DND-41 (cell line): Measurements from ENCODE around the gene REG1A.

Experiments used
- ATAC-seq: fragments of 200-7000 bp; cut with Tn5 transposase; 3 replicates; pipeline ENCODE4 v1.9.1; 2021; ENCODE audit warnings: low read depth; ENCODE audit not compliant: insufficient read depth
- DNase-seq: peaks from one replicate; pipeline ENCODE4 v3.0.0-alpha.2; 2020
- H2AFZ ChIP-seq: 2 replicates; pipeline ENCODE4 v1.6.0; 2012; ENCODE audit warnings: low read depth, low read length
- H3K27ac ChIP-seq: 2 replicates; pipeline ENCODE4 v1.5.1; 2012; ENCODE audit warnings: low read length, inconsistent platforms
- H3K27me3 ChIP-seq: fragments of 200-600 bp; sonication (generic); 2 replicates; pipeline ENCODE4 v1.6.0; 2012; ENCODE audit warnings: low read length, mild to moderate bottlenecking, inconsistent platforms; ENCODE audit not compliant: insufficient read depth, poor library complexity
- H3K36me3 ChIP-seq: 2 replicates; pipeline ENCODE4 v1.5.1; 2012; ENCODE audit warnings: low read length, inconsistent platforms; ENCODE audit not compliant: insufficient read depth
- H3K4me1 ChIP-seq: 2 replicates; pipeline ENCODE4 v1.5.1; 2012; ENCODE audit warnings: mild to moderate bottlenecking, low read length; ENCODE audit not compliant: insufficient read depth
- H3K4me2 ChIP-seq: 2 replicates; pipeline ENCODE4 v1.6.0; 2012; ENCODE audit warnings: mild to moderate bottlenecking, moderate library complexity, low read length, inconsistent platforms; ENCODE audit not compliant: insufficient read depth
- H3K4me3 ChIP-seq, 2 experiments: fragments of 200-600 bp in 1 of 2; shearing (Covaris generic) in 1 of 2; 2 replicates each; pipeline ENCODE4 v1.5.1; 2012 to 2016; ENCODE audit warnings: inconsistent platforms in 2 of 2, low read length in 2 of 2, mild to moderate bottlenecking in 2 of 2, low read depth in 1 of 2, moderate library complexity in 1 of 2
- H3K79me2 ChIP-seq: 2 replicates; pipeline ENCODE4 v1.6.0; 2012; ENCODE audit warnings: low read length, inconsistent platforms; ENCODE audit not compliant: insufficient read depth
- H3K9ac ChIP-seq: 2 replicates; pipeline ENCODE4 v1.6.0; 2012; ENCODE audit warnings: low read depth, mild to moderate bottlenecking, inconsistent platforms, low read length, moderate library complexity
- H3K9me3 ChIP-seq: 2 replicates; pipeline ENCODE4 v1.5.1; 2012; ENCODE audit warnings: low read length, moderate library complexity, mild to moderate bottlenecking, inconsistent platforms; ENCODE audit not compliant: insufficient read depth, severe bottlenecking
- H4K20me1 ChIP-seq: 2 replicates; pipeline ENCODE4 v1.6.0; 2012; ENCODE audit warnings: low read length; ENCODE audit not compliant: insufficient read depth
- CTCF ChIP-seq: IDR thresholded peaks from 2 replicates; pipeline ENCODE4 v1.5.1; 2012; ENCODE audit warnings: borderline replicate concordance, low read length, moderate library complexity, mild to moderate bottlenecking; ENCODE audit not compliant: poor library complexity, severe bottlenecking; ENCODE audit errors: extremely low read depth
- EZH2 ChIP-seq: IDR thresholded peaks from 3 replicates; pipeline ENCODE4 v1.6.1; 2012; ENCODE audit warnings: borderline replicate concordance, low read depth, mild to moderate bottlenecking, moderate library complexity, low read length, inconsistent platforms; ENCODE audit not compliant: severe bottlenecking

Gene REG1A

DNA sequence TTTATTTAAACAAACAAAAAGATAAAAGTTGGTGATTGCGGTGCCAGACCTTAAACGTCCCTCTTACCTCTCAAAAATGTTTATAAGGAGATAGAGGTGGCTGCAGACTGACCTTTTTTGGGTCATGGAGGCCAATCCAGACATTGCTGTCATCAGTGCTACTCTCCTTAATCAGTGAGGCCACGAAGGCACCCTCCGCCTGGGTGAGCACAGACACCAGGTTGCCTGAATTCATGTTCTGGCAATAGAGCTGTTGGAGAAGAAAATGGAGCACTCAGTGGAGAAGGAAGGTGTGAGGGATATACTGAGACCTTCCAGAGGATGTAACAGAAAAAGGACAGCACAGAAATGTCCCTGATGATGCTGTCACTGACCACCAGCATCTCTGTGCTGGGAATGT, 34.0 kb upstream of the REG1A start:
- DNase-seq (no peak), ATAC-seq (no peak)
- no peak for TF ChIP-seq EZH2
- no peak for TF ChIP-seq CTCF
- H3K4me3 ChIP-seq: no peak overlapping the region
- no peak overlapping the region for H3K9ac ChIP-seq
- H3K27ac ChIP-seq: no peak overlapping the region
- H3K27me3 ChIP-seq: no peaks in the 10 kb centered on the region
- no peaks in the 10 kb centered on the region for H3K9me3 ChIP-seq
- no peak overlapping the region for H2AFZ ChIP-seq
- H3K4me1 ChIP-seq: no peaks in the 10 kb centered on the region
- no peaks in the 10 kb centered on the region for H3K36me3 ChIP-seq
- no peaks in the 10 kb centered on the region for H3K79me2 ChIP-seq
- H4K20me1 ChIP-seq: no peaks in the 10 kb centered on the region
- H3K4me2 ChIP-seq: no peak overlapping the region

DNA sequence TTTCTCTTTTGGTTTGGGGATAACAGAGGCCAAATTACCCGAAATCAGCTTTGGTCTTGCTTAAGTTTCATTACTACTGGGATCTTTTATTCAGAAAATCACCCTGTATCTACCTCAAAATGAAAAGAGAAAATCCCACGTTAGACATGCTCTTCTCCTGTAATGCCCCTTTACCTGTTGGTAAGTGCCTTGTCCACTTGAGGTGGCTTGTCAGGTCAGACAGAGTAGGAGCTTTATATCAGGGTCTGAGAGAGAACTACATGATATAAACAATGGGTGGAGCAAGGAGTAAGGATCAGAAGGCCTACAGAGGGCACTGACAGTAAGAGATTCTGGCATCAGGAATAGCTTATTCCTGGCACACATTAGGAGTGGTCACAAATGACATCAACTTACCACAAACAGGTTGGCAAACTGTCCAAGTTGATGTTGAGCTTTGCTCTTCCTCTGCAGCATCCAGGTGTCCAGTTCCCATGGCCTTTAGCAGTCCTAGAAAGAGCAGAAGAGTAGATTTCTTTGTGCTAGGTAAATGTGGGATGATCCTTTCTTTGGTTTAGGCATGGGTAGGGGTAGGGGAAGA, 32.4 kb upstream of the REG1A start, which contains the start of gene REG1B:
REG1B (minus strand) TSS at position 209 of the 580 bp plus-strand sequence. CDS start 381 bp downstream, outside the sequence.
- ATAC-seq: no peak
- Histone ChIP-seq H3K9ac (no peak within 1 kb of the TSS), H4K20me1 (no peaks in the 10 kb centered on the region), H3K4me1 (no peaks in the 10 kb centered on the region), H3K4me3 (no peak within 1 kb of the TSS), H3K4me2 (no peak within 1 kb of the TSS), H3K27me3 (no peaks in the 10 kb centered on the region), H3K9me3 (no peaks in the 10 kb centered on the region), H3K79me2 (no peaks in the 10 kb centered on the region), H3K27ac (no peak within 1 kb of the TSS), H2AFZ (no peak within 1 kb of the TSS), H3K36me3 (no peaks in the 10 kb centered on the region)
- TF ChIP-seq EZH2 (no peak), CTCF (no peak)
- DNase-seq: no peak

- TF ChIP-seq EZH2: no peak
- no peak for TF ChIP-seq CTCF
- Histone ChIP-seq H3K27ac (no peak overlapping the region), H2AFZ (no peak overlapping the region), H3K9ac (no peak overlapping the region), H3K79me2 (no peaks in the 10 kb centered on the region), H4K20me1 (no peaks in the 10 kb centered on the region), H3K9me3 (no peaks in the 10 kb centered on the region), H3K4me1 (no peaks in the 10 kb centered on the region), H3K27me3 (no peaks in the 10 kb centered on the region), H3K4me2 (no peak overlapping the region), H3K4me3 (no peak overlapping the region), H3K36me3 (no peaks in the 10 kb centered on the region)
- ATAC-seq (no peak), DNase-seq (no peak)
Measured at GRCh38 chr2:79090693-79091092, 29.6 kb upstream of the REG1A start.
